HepG2 (cell line): Measurements from ENCODE around the gene INO80. TPM values are rescaled to one million over a fixed set of nuclear protein-coding genes. Genes with fewer than 3 reads are reported as not detected.

Experiments
- ATAC-seq: fragments of 200-7000 bp; cut with Tn5 transposase; 3 replicates; pipeline ENCODE4 v1.9.1; 2020; ENCODE audit warnings: mild to moderate bottlenecking, moderate library complexity
- BruUV-seq: library from RNA; stranded (reverse); fragments of 400-500 nt; replicated peaks from 2 replicates; lab custom pipeline; 2021; lab: Mats Ljungman, UMichigan
- CTCF ChIA-PET: fragments of 300-600 bp; formaldehyde crosslinking; extraction: SDS; loops from one replicate; lab custom pipeline; 2021; ENCODE audit warnings: low total read pairs, inconsistent platforms, low intra/inter-chr PET ratio; lab: Yijun Ruan, JAX
- POLR2A ChIA-PET: fragments of 350-600 bp; sonication (Branson Sonifier 250); formaldehyde crosslinking; loops from one replicate; lab custom pipeline; 2020; ENCODE audit warnings: antibody characterized with exemption, inconsistent platforms; lab: Yijun Ruan, JAX
- DNase-seq: peaks from one replicate; pipeline ENCODE4 v3.0.0-alpha.2; 2015; ENCODE audit warnings: low spot score
- FAIRE-seq: peaks from 3 replicates; lab custom pipeline; 2011; peaks lifted over from hg19 to GRCh38; lab: Jason Lieb, UNC
- H2AFZ ChIP-seq: one replicate; pipeline ENCODE4 v1.6.1; 2011; ENCODE audit warnings: low read length, inconsistent platforms
- H3K27ac ChIP-seq: fragments of 300-600 bp; 3 replicates; pipeline ENCODE4 v1.8.0; 2011; ENCODE audit warnings: mixed run types, mild to moderate bottlenecking, mixed read lengths, low read length, inconsistent platforms; ENCODE audit not compliant: insufficient read depth; ENCODE audit errors: extremely low read length
- H3K27me3 ChIP-seq, 2 experiments: fragments of 200-600 bp in 1 of 2; 2 replicates in 1 of 2; 3 replicates in 1 of 2; pipeline versions ENCODE4 v1.6.0 to v1.8.0; 2011; ENCODE audit warnings: low read length in 2 of 2, mild to moderate bottlenecking in 2 of 2, moderate library complexity in 2 of 2, inconsistent platforms in 1 of 2; ENCODE audit not compliant: insufficient read depth in 2 of 2, control insufficient read depth in 1 of 2
- H3K36me3 ChIP-seq, 2 experiments: fragments of 200-600 bp in 1 of 2; replicated peaks in 1 of 2; 2 replicates in 1 of 2; 3 replicates in 1 of 2; pipeline versions ENCODE4 v1.5.1 to v1.8.0; 2011; ENCODE audit warnings: low read length in 2 of 2, inconsistent platforms in 1 of 2; ENCODE audit not compliant: insufficient read depth in 2 of 2, control insufficient read depth in 1 of 2
- H3K4me1 ChIP-seq: 2 replicates; pipeline ENCODE4 v1.5.1; 2012; ENCODE audit warnings: low read length, inconsistent platforms; ENCODE audit not compliant: insufficient read depth
- H3K4me2 ChIP-seq: 2 replicates; pipeline ENCODE4 v1.6.0; 2011; ENCODE audit warnings: low read depth, low read length, inconsistent platforms
- H3K4me3 ChIP-seq, 3 experiments: fragments of 200-600 bp in 1 of 3; sonication (generic), shearing (Covaris generic) in 1 of 3; replicated peaks in 1 of 3; 2 replicates each; pipeline ENCODE4 v1.5.1; 2011 to 2016; ENCODE audit warnings: low read length in 3 of 3, inconsistent platforms in 2 of 3, low read depth in 2 of 3, mild to moderate bottlenecking in 2 of 3, control low read depth in 1 of 3, mixed read lengths in 1 of 3; ENCODE audit not compliant: insufficient read depth in 1 of 3
- H3K79me2 ChIP-seq: one replicate; pipeline ENCODE4 v1.6.1; 2011; ENCODE audit warnings: low read length, inconsistent platforms; ENCODE audit not compliant: insufficient read depth
- H3K9ac ChIP-seq: 2 replicates; pipeline ENCODE4 v1.6.0; 2011; ENCODE audit warnings: mild to moderate bottlenecking, low read depth, low read length, inconsistent platforms; ENCODE audit not compliant: insufficient read depth
- H3K9me3 ChIP-seq: 2 replicates; pipeline ENCODE4 v1.5.1; 2012; ENCODE audit warnings: mild to moderate bottlenecking, low read length
- H4K20me1 ChIP-seq: 2 replicates; pipeline ENCODE4 v1.6.0; 2011; ENCODE audit warnings: inconsistent platforms, mild to moderate bottlenecking, low read length, moderate library complexity; ENCODE audit not compliant: insufficient read depth
- CEBPB ChIP-seq: IDR thresholded peaks from 2 replicates; pipeline ENCODE4 v1.6.1; 2011; ENCODE audit warnings: low read depth, low read length, improper control_type of control experiment, borderline replicate concordance
- CTCF ChIP-seq: sonication (generic); formaldehyde crosslinking; IDR thresholded peaks from 2 replicates; pipeline ENCODE4 v1.5.0; 2020; ENCODE audit warnings: mild to moderate bottlenecking, missing genetic modification reagents, moderate library complexity
- EEA1 ChIP-seq: sonication (generic); formaldehyde crosslinking; IDR thresholded peaks from 2 replicates; pipeline ENCODE4 v1.5.1; 2020; ENCODE audit warnings: mild to moderate bottlenecking, missing genetic modification reagents, borderline replicate concordance
- ETS1 ChIP-seq: sonication (generic); formaldehyde crosslinking; IDR thresholded peaks from 2 replicates; pipeline ENCODE4 v1.4.0; 2020; ENCODE audit warnings: missing genetic modification reagents
- KMT2A ChIP-seq: sonication (generic); formaldehyde crosslinking; IDR thresholded peaks from 2 replicates; pipeline ENCODE4 v1.4.0; 2020; ENCODE audit warnings: missing genetic modification reagents
- NR2F2 ChIP-seq: IDR thresholded peaks from 2 replicates; pipeline ENCODE4 v1.6.1; 2012; ENCODE audit warnings: low read depth, inconsistent platforms, borderline replicate concordance
- RFXANK ChIP-seq: IDR thresholded peaks from 2 replicates; pipeline ENCODE4 v1.6.1; 2016
- SP5 ChIP-seq: IDR thresholded peaks from 2 replicates; pipeline ENCODE4 v1.6.1; 2016; ENCODE audit warnings: low read depth, borderline replicate concordance
- ZNF121 ChIP-seq: sonication (generic); formaldehyde crosslinking; IDR thresholded peaks from 2 replicates; pipeline ENCODE4 v1.5.0; 2020; ENCODE audit warnings: mild to moderate bottlenecking, missing genetic modification reagents
- ZNF230 ChIP-seq: sonication (generic); formaldehyde crosslinking; IDR thresholded peaks from 2 replicates; pipeline ENCODE4 v1.4.0; 2020; ENCODE audit warnings: mild to moderate bottlenecking, missing genetic modification reagents
- ZNF460 ChIP-seq: sonication (generic); formaldehyde crosslinking; IDR thresholded peaks from 2 replicates; pipeline ENCODE4 v1.5.1; 2020; ENCODE audit warnings: missing genetic modification reagents, mild to moderate bottlenecking, borderline replicate concordance
- ZNF547 ChIP-seq: sonication (generic); formaldehyde crosslinking; IDR thresholded peaks from 2 replicates; pipeline ENCODE4 v1.5.1; 2020; ENCODE audit warnings: mild to moderate bottlenecking, missing genetic modification reagents
- ZNF614 ChIP-seq: IDR thresholded peaks from 2 replicates; pipeline ENCODE4 v1.6.1; 2018; ENCODE audit warnings: missing biosample characterization, missing genetic modification reagents, inconsistent platforms, borderline replicate concordance
- WGBS: methylation state at CpG from one replicate; pipeline ENCODE4 v1.1.6; 2017; ENCODE audit warnings: low lambda C conversion rate; 5-methylcytosine and 5-hydroxymethylcytosine counted together
- in situ Hi-C: cut with HindIII; loops from 2 replicates; pipeline ENCODE4 v1.10.0; 2017; ENCODE audit warnings: low pct_unique_long_range_greater_than_20kb; ENCODE audit not compliant: extremely low pct_ligation_motif_present
- intact Hi-C: fragments of 100-400 bp; cut with micrococcal nuclease; formaldehyde crosslinking; loops from one replicate; pipeline ENCODE4 v1.10.0; 2022; ENCODE audit not compliant: unreplicated experiment
- polyA plus RNA-seq, 8 experiments: library from polyadenylated mRNA; depleted of rRNA in 3 of 8; stranded (reverse) in 7 of 8; unstranded in 1 of 8; fragments of >200 nt; fragmentation: Illumina TruSeq in 4 of 8; extraction: Trizol in 4 of 8; gene quantifications; 2 replicates each; pipeline versions ENCODE4 v1.2.1 to v1.2.3, GENCODE V29; 2011 to 2016; ENCODE audit warnings: low read depth in 4 of 8, missing spikeins in 1 of 8, mixed read lengths in 1 of 8; ENCODE audit not compliant: insufficient read depth in 1 of 8
- total RNA-seq, 5 experiments: library from RNA; depleted of rRNA; stranded (reverse); fragments of >200 nt; fragmentation: Illumina TruSeq; extraction: Trizol; gene quantifications; 2 replicates each; pipeline ENCODE4 v1.2.3, GENCODE V29; 2016; ENCODE audit warnings: low read depth in 1 of 5

INO80 gene
- total and polyA plus RNA-seq, 2 of the 13 experiments (the other 11 are each of a cell fraction or from before 2014, with no cell fraction given), result 3.6 to 14.8 TPM

GRCh38 chr15:41153733-41154132 is 37.7 kb upstream of the INO80 start (continued):
- TF ChIP-seq CEBPB (no peak), ZNF614 (CRISPR knock-in tag) (no peak), KMT2A (CRISPR knock-in tag) (no peak), ZNF121 (CRISPR knock-in tag) (0 out of 2 replicates have a peak, but pooled peaks have one; percentile 13), SP5 (CRISPR knock-in tag) (no peak), RFXANK (CRISPR knock-in tag) (no peak), CTCF (CRISPR knock-in tag) (no peak), ZNF460 (CRISPR knock-in tag) (peak; percentile 56), ETS1 (no peak)

GRCh38 chr15:41151451-41152005 is 35.4 kb upstream of the INO80 start:
- no peak overlapping the region for H3K4me2 ChIP-seq
- no peak overlapping the region for H3K9ac ChIP-seq
- TF ChIP-seq ZNF547 (no peak), EEA1 (CRISPR knock-in tag) (no peak), ZNF230 (CRISPR knock-in tag) (no peak), NR2F2 (no peak)
- TF ChIP-seq, all 625 proteins: peak for 0
- CTCF ChIA-PET, result no interaction called here
- FAIRE-seq (no peak), DNase-seq (no peak), ATAC-seq (no peak)
- no peaks in the 10 kb centered on the region for H4K20me1 ChIP-seq
- 94% methylated on average over 20 of the region's 37 CpGs for WGBS
- H3K27ac ChIP-seq, result no peak overlapping the region
- no peaks in the 10 kb centered on the region for H3K9me3 ChIP-seq
- no TSS peak for BruUV-seq
- intact Hi-C loops (no loop called here), in situ Hi-C loops (no loop called here)
- POLR2A ChIA-PET, result no interaction called here
- H3K36me3 ChIP-seq, result no peaks in the 10 kb centered on the region
- H3K27me3 ChIP-seq, result no peaks in the 10 kb centered on the region; a peak in 1 of 5 replicates
- H2AFZ ChIP-seq, result no peak overlapping the region
- no peak overlapping the region for H3K4me3 ChIP-seq
- H3K79me2 ChIP-seq, result no peaks in the 10 kb centered on the region
- peaks cover 36% of the 10 kb centered on the region for H3K4me1 ChIP-seq
